Measurements from ENCODE around the gene MT1F.

MT1F gene

GRCh38 chr16:56701534-56701933, 43.8 kb downstream of the MT1F start:
- Histone ChIP-seq H3K36me3 (ENCODE audit: control insufficient read depth, insufficient read depth, low read length) (no peaks in the 10 kb centered on the region), H3K27ac (ENCODE audit: low read depth, low read length, severe bottlenecking) (no peak overlapping the region), H3K4me3 (ENCODE audit: extremely low read depth, insufficient read depth, low read length, poor library complexity, severe bottlenecking) (no peak overlapping the region), H3K9me3 (ENCODE audit: control insufficient read depth, low read length) (peaks cover 5% of the 10 kb centered on the region), H3K4me1 (ENCODE audit: control insufficient read depth, insufficient read depth, low read length, poor library complexity, severe bottlenecking) (peaks cover 4% of the 10 kb centered on the region)
- 80% methylated on average over 4 to 7 of the region's 7 CpGs for WGBS, 2 experiments (ENCODE audit: insufficient coverage in 2 of 2)

GRCh38 chr16:56702836-56703235, 45.1 kb downstream of the MT1F start:
- H3K27ac ChIP-seq (ENCODE audit: low read depth, low read length, severe bottlenecking) = no peak overlapping the region
- peaks cover 4% of the 10 kb centered on the region for H3K4me1 ChIP-seq (ENCODE audit: control insufficient read depth, insufficient read depth, low read length, poor library complexity, severe bottlenecking)
- no peak overlapping the region for H3K4me3 ChIP-seq (ENCODE audit: extremely low read depth, insufficient read depth, low read length, poor library complexity, severe bottlenecking)
- WGBS, 2 experiments (ENCODE audit: insufficient coverage in 2 of 2) = 94% methylated on average over 2 of the region's 5 CpGs
- no peaks in the 10 kb centered on the region for H3K9me3 ChIP-seq (ENCODE audit: control insufficient read depth, low read length)
- H3K36me3 ChIP-seq (ENCODE audit: control insufficient read depth, insufficient read depth, low read length) = no peaks in the 10 kb centered on the region
